Cerebellar nuclear complex (tissue), 1 donor: ENCODE results near the gene CLCF1.
"Not testable (repeated sequence)": the region's sequence is repeated elsewhere in the genome, so short reads cannot be mapped to it uniquely, and the experiment has no call there.

Experiments
- DNase-seq, 2 experiments: peaks; one replicate each; lab custom pipeline; 2025; lab: John Stamatoyannopoulos, UW

CLCF1 gene

GRCh38 chr11:67408437-67409200 is 35.2 kb upstream of the CLCF1 start:
- no peak for DNase-seq

- no peak for DNase-seq
Observed at GRCh38 chr11:67407688-67408163, 34.3 kb upstream of the CLCF1 start.

- DNase-seq, result no peak
Observed at GRCh38 chr11:67406969-67407687, 33.7 kb upstream of the CLCF1 start.

- DNase-seq, result no peak
Observed at GRCh38 chr11:67406420-67406968, 33.1 kb upstream of the CLCF1 start.

- DNase-seq, result no peak
Observed at GRCh38 chr11:67405688-67406339, 32.4 kb upstream of the CLCF1 start.

GRCh38 chr11:67405196-67405567 is 31.8 kb upstream of the CLCF1 start:
- DNase-seq, result no peak

GRCh38 chr11:67404515-67405195 is 31.3 kb upstream of the CLCF1 start:
- DNase-seq, result no peak

GRCh38 chr11:67403085-67403484 is 29.7 kb upstream of the CLCF1 start:
- DNase-seq, result not testable (repeated sequence)

- not testable (repeated sequence) for DNase-seq
Observed at GRCh38 chr11:67402192-67402839, 28.9 kb upstream of the CLCF1 start.

GRCh38 chr11:67401495-67402191 is 28.2 kb upstream of the CLCF1 start, which contains the start of gene PPP1CA:
Gene PPP1CA, minus strand, starts transcription at chr11:67401858. Its CDS starts 76 bp downstream, at chr11:67401782.
- DNase-seq, result peak in 1 of 2 experiments; percentile 65

- no peak for DNase-seq
Observed at GRCh38 chr11:67400942-67401494, 27.6 kb upstream of the CLCF1 start.

- no peak for DNase-seq
Observed at GRCh38 chr11:67400251-67400941, 27.0 kb upstream of the CLCF1 start.

GRCh38 chr11:67398661-67399563 is 25.5 kb upstream of the CLCF1 start:
- DNase-seq, result no peak

GRCh38 chr11:67397986-67398660 is 24.7 kb upstream of the CLCF1 start:
- DNase-seq, result no peak

GRCh38 chr11:67397536-67397935 is 24.1 kb upstream of the CLCF1 start:
- no peak for DNase-seq

- no peak for DNase-seq
Observed at GRCh38 chr11:67396587-67397389, 23.4 kb upstream of the CLCF1 start.

- DNase-seq, result no peak
Observed at GRCh38 chr11:67396259-67396581, 22.8 kb upstream of the CLCF1 start.
